ENCODE results near the gene HEMGN. TPM values are rescaled to one million over a fixed set of nuclear protein-coding genes. Genes with fewer than 3 reads are reported as not detected.

The HEMGN gene
- total RNA-seq, 1 experiment from 2014 or later, result not detected

DNA sequence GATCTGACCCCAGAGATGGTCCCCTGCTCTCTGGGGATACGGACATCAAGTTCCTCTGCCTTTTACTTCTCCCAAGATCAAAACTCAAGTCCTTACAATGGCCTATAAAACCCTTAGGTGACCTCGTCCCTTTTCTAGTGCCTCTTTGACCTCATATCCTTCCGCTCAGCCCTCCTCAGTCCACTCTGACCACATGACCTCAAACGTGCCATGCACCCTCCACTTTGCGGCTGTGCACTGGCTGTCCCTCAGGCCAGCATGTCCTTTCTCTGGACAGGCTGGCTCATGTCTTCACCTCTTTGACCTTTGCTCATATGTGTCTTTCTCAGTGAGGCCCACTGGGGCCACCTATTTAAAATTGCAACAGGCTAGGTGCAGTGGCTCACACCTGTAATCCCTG is 30.3 kb downstream of the HEMGN start:
- no peak overlapping the region for H3K27ac Mint-ChIP-seq (ENCODE audit: unreplicated experiment)
- intact Hi-C loops (cut with micrococcal nuclease; ENCODE audit: unreplicated experiment), result no loop called here
- ChIA-PET POLR2A (no interaction called here), CTCF (no interaction called here)
- Histone ChIP-seq H3K27me3 (replicated peaks; ENCODE audit: control insufficient read depth, insufficient read depth, low read length) (no peaks in the 10 kb centered on the region), H3K9me3 (no peaks in the 10 kb centered on the region), H3K4me1 (peaks cover 5% of the 10 kb centered on the region; the same call in 1 of the 2 replicates), H3K4me3 (ENCODE audit: low read depth, low read length) (no peak overlapping the region), H3K36me3 (ENCODE audit: control insufficient read depth, insufficient read depth, low read length) (no peaks in the 10 kb centered on the region; the same call in none of the 2 replicates)
- BruUV-seq (replicated peaks), result no TSS peak
- no peak for TF ChIP-seq CTCF (IDR thresholded peaks at IDR 0.05; ENCODE audit: insufficient read depth in 1 of 2, low read depth in 1 of 2, low read length in 1 of 2, severe bottlenecking in 1 of 2, unreplicated experiment in 1 of 2)
- no peaks in the 10 kb centered on the region for H3K4me1 Mint-ChIP-seq (ENCODE audit: low read depth, unreplicated experiment)
- no peaks in the 10 kb centered on the region for H3K9me3 Mint-ChIP-seq (ENCODE audit: unreplicated experiment)
- no peak for DNase-seq
- H3K4me3 Mint-ChIP-seq (ENCODE audit: unreplicated experiment), result no peak overlapping the region
- no peaks in the 10 kb centered on the region for H3K27me3 Mint-ChIP-seq (ENCODE audit: insufficient read depth, unreplicated experiment)
- H3K36me3 Mint-ChIP-seq (ENCODE audit: insufficient read depth, unreplicated experiment), result peaks cover 11% of the 10 kb centered on the region

- H3K4me1 ChIP-seq, result peaks cover 5% of the 10 kb centered on the region; the same call in 1 of the 2 replicates
- no peak for TF ChIP-seq CTCF (IDR thresholded peaks at IDR 0.05; ENCODE audit: insufficient read depth in 1 of 2, low read depth in 1 of 2, low read length in 1 of 2, severe bottlenecking in 1 of 2, unreplicated experiment in 1 of 2)
- ChIA-PET POLR2A (no interaction called here), CTCF (no interaction called here)
- Mint-ChIP-seq H3K36me3 (ENCODE audit: insufficient read depth, unreplicated experiment) (peaks cover 11% of the 10 kb centered on the region), H3K27me3 (ENCODE audit: insufficient read depth, unreplicated experiment) (no peaks in the 10 kb centered on the region), H3K4me1 (ENCODE audit: low read depth, unreplicated experiment) (no peaks in the 10 kb centered on the region), H3K4me3 (ENCODE audit: unreplicated experiment) (no peak overlapping the region), H3K27ac (ENCODE audit: unreplicated experiment) (no peak overlapping the region), H3K9me3 (ENCODE audit: unreplicated experiment) (no peaks in the 10 kb centered on the region)
- no TSS peak for BruUV-seq (replicated peaks)
- intact Hi-C loops (cut with micrococcal nuclease; ENCODE audit: unreplicated experiment), result no loop called here
- no peak for DNase-seq
- no peaks in the 10 kb centered on the region; the same call in none of the 2 replicates for H3K36me3 ChIP-seq (ENCODE audit: control insufficient read depth, insufficient read depth, low read length)
- no peaks in the 10 kb centered on the region for H3K27me3 ChIP-seq (replicated peaks; ENCODE audit: control insufficient read depth, insufficient read depth, low read length)
- no peaks in the 10 kb centered on the region for H3K9me3 ChIP-seq
- no peak overlapping the region for H3K4me3 ChIP-seq (ENCODE audit: low read depth, low read length)
Measured at GRCh38 chr9:97907046-97907445, 30.9 kb downstream of the HEMGN start.

DNA sequence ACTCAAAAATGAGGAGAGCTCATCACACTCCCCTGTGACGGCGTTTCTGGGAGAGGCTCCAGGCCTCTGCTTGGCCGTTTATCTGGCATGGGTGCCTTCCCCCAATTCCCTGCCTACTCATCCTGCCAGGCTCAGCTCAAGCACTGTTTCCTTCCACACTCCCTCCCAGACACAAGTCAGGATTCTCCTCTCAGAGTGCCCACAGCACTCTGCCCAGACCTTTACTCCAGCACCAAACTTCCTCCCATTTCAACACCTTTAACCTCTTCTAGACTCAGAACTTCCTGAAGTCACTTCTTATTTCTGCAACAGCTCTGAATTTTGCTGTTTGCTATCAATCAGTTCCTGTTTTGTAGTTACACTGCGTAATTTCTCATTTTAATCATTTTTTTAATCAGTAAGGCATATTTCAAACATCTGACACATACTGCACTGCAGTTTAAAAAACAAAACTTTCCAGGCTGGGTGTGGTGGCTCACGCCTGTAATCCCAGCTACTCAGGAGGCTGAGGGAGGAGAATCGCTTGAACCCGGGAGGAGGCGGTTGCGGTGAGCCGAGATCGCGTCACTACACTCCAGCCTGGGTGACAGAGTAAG is 31.6 kb downstream of the HEMGN start:
- peaks cover 12% of the 10 kb centered on the region for H3K36me3 Mint-ChIP-seq (ENCODE audit: insufficient read depth, unreplicated experiment)
- Histone ChIP-seq H3K4me3 (ENCODE audit: low read depth, low read length) (no peak overlapping the region), H3K36me3 (ENCODE audit: control insufficient read depth, insufficient read depth, low read length) (no peaks in the 10 kb centered on the region; the same call in none of the 2 replicates), H3K27me3 (replicated peaks; ENCODE audit: control insufficient read depth, insufficient read depth, low read length) (no peaks in the 10 kb centered on the region), H3K4me1 (peaks cover under 1% of the 10 kb centered on the region; the same call in 1 of the 2 replicates), H3K9me3 (no peaks in the 10 kb centered on the region)
- no TSS peak for BruUV-seq (replicated peaks)
- TF ChIP-seq CTCF (IDR thresholded peaks at IDR 0.05; ENCODE audit: insufficient read depth in 1 of 2, low read depth in 1 of 2, low read length in 1 of 2, severe bottlenecking in 1 of 2, unreplicated experiment in 1 of 2), result no peak
- DNase-seq, result no peak
- no peak overlapping the region for H3K4me3 Mint-ChIP-seq (ENCODE audit: unreplicated experiment)
- H3K27me3 Mint-ChIP-seq (ENCODE audit: insufficient read depth, unreplicated experiment), result no peaks in the 10 kb centered on the region
- H3K4me1 Mint-ChIP-seq (ENCODE audit: low read depth, unreplicated experiment), result no peaks in the 10 kb centered on the region
- H3K9me3 Mint-ChIP-seq (ENCODE audit: unreplicated experiment), result no peaks in the 10 kb centered on the region
- intact Hi-C loops (cut with micrococcal nuclease; ENCODE audit: unreplicated experiment), result no loop called here
- POLR2A ChIA-PET, result no interaction called here
- CTCF ChIA-PET, result no interaction called here
- no peak overlapping the region for H3K27ac Mint-ChIP-seq (ENCODE audit: unreplicated experiment)

Data from Caco-2 (cell line).